Renal pelvis (tissue), 12 donors: Measurements from ENCODE around the gene SMIM44. TPM values are rescaled to one million over a fixed set of nuclear protein-coding genes. Genes with fewer than 3 reads are reported as not detected.
"Not testable (repeated sequence)": the region's sequence is repeated elsewhere in the genome, so short reads cannot be mapped to it uniquely, and the experiment has no call there.

Experiments
- DNase-seq: peaks from one replicate; pipeline ENCODE4 v3.0.0-alpha.2; 2013
- long read RNA-seq, 16 experiments: transcript quantifications; one replicate each; lab custom pipeline, GENCODE V29; 2026
- polyA plus RNA-seq, 3 donors: library from polyadenylated mRNA; unstranded; fragments of 120-200 nt; gene quantifications; one replicate each; pipeline ENCODE4 v1.2.1, GENCODE V29; 2013; ENCODE audit not compliant: insufficient read length in 3 of 3

SMIM44 gene
- under 1 TPM; 0.47 to 0.84 (median 0.53) TPM for polyA plus RNA-seq
- long read RNA-seq, donor 1, partial matches to known transcripts: 0 of 1 reads
- long read RNA-seq, donor 1, other reads (novel, unspliced or antisense): 0 of 1 reads
- long read RNA-seq, donor 2: 0 reads
- long read RNA-seq, donor 3: 0 reads
- long read RNA-seq, donor 4: 0 reads
- long read RNA-seq, donor 5: 0 reads
- long read RNA-seq, donor 6, partial matches to known transcripts: 0 of 1 reads
- long read RNA-seq, donor 6, other reads (novel, unspliced or antisense): 0 of 1 reads
- long read RNA-seq, donor 7: 0 reads
- long read RNA-seq, donor 8: 0 reads
- long read RNA-seq, donor 9: 0 reads
- long read RNA-seq, donor 10: 0 reads
- long read RNA-seq, donor 11: 0 reads
- long read RNA-seq, donor 12: 0 reads
- long read RNA-seq, donor 13: 0 reads
- long read RNA-seq, donor 14: 0 reads
- long read RNA-seq, donor 15: 0 reads
- long read RNA-seq, donor 16: 0 reads

DNA sequence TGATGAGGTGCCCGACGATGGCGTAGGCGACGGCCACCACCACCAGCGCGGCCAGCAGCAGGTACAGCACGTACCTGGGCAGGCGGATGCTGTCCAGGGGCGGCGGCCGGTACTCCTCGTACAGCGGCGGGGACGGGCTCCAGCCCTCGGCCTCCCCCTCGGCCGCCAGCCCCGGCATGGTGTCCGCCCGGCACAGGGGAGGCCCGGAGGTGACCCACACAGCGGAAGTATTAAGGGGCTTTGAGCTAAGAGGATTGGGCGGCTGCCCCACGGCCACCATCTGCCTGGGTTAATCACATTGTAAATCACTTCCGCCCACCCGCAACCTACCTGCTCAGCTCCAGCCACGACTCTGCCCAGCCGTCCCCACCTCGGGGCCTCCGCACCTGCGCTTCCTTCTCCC is at the start of gene SMIM44:
Gene SMIM44, minus strand, starts transcription at position 216 of the 403 bp plus-strand sequence. Its CDS starts 38 bp downstream, at position 178.
- no peak for DNase-seq

GRCh38 chr19:3533033-3533432 is 49.8 kb upstream of the SMIM44 start:
- no peak for DNase-seq

DNA sequence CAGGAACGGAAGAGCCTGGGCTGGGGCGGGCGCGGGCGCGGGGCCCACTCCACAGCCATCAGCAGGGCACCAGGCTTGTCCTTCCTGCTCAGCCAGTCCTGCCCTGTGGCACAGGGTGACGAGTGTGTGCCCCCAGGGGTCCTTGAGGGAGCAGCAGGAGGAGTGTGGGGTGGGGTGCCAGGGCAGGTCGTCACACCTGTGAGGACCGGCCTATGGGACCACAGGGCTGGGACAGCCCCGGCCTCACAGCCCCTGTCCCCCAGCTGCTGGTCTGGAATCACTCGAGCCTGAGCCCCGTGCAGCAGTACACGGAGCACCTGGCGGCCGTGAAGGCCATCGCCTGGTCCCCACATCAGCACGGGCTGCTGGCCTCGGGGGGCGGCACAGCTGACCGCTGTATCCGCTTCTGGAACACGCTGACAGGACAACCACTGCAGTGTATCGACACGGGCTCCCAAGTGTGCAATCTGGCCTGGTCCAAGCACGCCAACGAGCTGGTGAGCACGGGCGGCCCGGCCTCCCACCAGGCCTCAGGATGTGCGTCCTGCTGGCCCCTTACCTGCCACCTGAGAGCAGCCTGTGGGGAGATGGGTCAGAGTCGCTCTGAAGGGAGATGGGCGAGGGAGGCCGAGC is 49.0 kb upstream of the SMIM44 start:
- no peak for DNase-seq

GRCh38 chr19:3531716-3532115 is 48.5 kb upstream of the SMIM44 start:
- no peak for DNase-seq

- DNase-seq: no peak
Observed at GRCh38 chr19:3530389-3530788, 47.1 kb upstream of the SMIM44 start.

- DNase-seq: not testable (repeated sequence)
Observed at GRCh38 chr19:3529299-3529698, 46.1 kb upstream of the SMIM44 start.

- no peak for DNase-seq
Observed at GRCh38 chr19:3528539-3529211, 45.4 kb upstream of the SMIM44 start.

- DNase-seq: no peak
Observed at GRCh38 chr19:3528080-3528479, 44.8 kb upstream of the SMIM44 start.

DNA sequence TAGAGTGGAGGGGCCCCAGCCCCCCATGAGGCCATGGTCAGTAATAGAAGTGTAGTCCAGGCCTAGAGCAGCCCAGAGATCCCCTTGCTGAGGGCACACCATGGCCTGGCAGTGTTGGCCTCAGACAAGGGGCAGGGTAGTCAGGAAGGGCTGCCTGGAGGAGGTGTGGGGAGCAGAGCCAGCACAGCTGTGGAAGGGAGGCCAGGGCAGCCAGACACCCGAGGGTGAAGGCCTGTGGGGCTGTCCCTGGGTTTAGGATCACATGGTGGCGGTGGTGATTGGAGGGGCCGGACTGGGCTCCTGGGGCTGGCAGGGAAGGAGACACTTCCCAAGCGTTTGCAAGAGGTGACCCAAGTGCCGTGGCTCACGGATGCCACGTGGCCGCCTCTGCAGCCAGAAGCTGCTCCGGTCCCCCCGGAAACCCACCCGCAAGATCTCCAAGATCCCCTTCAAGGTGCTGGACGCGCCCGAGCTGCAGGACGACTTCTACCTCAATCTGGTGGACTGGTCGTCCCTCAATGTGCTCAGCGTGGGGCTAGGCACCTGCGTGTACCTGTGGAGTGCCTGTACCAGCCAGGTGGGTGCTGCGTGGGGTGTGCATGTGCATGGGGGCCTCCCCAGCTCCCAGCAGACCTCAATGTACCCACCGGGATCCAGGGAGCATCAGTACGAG is 44.1 kb upstream of the SMIM44 start:
- DNase-seq: no peak

- DNase-seq: no peak
Observed at GRCh38 chr19:3526507-3527237, 43.4 kb upstream of the SMIM44 start.

DNA sequence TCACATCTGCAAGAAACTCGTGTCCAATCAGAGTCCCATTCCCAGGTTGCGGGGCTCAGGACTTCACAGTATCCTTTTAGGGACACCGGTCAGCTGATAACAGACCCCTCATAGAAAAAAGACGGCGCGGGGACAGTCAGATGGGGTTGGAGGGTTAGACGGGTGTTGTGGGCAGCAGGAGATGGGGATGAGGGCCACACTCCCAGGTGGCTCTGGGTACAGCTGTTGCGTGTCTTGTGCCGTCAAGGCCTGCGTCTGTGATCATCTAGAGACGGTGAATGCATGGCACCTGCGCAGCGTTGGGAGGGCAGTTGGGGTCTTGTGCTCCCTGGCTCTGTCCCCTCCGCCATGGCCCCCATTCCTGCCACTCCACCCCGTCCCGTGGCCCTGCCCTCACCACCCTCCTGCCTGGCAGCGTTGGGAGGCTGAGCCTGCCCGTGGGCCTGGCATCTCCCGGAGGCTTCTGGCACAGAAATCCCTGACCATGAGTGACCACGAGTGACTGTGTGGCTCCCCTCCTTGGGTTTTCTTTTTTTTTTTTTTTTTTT is 41.7 kb upstream of the SMIM44 start:
- no peak for DNase-seq

- no peak for DNase-seq
Observed at GRCh38 chr19:3524078-3524842, 41.0 kb upstream of the SMIM44 start.

GRCh38 chr19:3523361-3524077 is 40.3 kb upstream of the SMIM44 start:
- DNase-seq: no peak

GRCh38 chr19:3522421-3523360 is 39.5 kb upstream of the SMIM44 start:
- DNase-seq: no peak

- DNase-seq: no peak
Observed at GRCh38 chr19:3521104-3521445, 37.8 kb upstream of the SMIM44 start.

- no peak for DNase-seq
Observed at GRCh38 chr19:3520166-3521103, 37.2 kb upstream of the SMIM44 start.

DNA sequence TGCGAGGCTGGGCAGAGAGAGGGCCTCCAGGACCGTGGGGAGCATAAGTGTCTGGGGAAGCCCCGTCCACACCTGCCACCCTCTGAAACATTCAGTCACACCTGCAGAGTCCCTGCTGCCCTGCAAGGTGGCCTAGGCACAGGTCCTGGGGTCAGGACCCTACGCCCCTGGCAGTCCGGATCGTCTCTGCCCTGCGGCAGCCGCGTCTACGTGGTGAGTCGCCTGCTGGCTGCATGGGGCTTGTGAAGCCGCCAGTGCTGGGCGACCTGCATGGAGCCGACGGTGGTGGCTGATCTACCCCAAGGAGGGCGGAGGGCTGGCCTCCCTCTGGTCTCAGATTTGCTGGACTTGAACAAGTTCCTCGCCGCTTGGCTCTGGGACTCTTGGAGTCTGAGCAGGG is 35.9 kb upstream of the SMIM44 start:
- no peak for DNase-seq
